DMS114 treated with DMSO at 0.1 percent for 48 hours (cell line): ENCODE data around the gene CYP2W1.
"Not testable (repeated sequence)": the region's sequence is repeated elsewhere in the genome, so short reads cannot be mapped to it uniquely, and the experiment has no call there.

Source experiments
- DNase-seq: peaks from one replicate; lab custom pipeline; 2025; ENCODE audit not compliant: unreplicated experiment; lab: John Stamatoyannopoulos, UW

Gene CYP2W1

DNA sequence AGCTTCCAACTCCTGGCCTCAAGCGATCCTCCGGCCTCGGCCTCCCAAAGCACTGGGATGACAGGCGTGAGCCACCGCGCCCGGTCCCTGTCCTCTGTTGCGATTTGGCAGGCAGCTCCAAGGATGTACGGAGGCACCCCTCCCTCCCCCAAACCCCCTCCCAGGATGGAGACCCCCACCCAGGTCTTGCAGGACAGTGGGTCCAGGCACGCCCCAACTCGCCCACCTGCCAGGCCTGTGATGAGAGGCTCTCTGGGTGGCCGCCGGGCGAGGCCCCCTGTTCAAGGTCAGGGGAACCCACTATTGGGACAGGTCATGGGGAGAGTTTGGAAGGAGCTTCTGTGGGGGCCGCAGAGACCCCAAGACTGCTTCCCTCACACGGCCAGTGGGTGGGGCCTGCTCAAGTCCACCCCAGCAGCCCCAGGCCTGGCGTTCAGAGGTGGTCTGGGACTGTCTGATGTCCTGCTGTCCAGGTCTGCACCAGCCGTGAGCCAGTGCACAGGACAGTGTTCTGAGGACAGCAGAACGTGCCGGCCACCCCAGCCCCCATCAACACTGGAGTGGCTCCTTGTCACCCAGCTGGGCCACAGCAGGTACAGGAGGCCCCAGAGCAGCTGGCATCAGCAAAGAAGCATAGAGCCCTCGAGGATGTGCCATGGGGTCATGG, 31.0 kb upstream of the CYP2W1 start:
- DNase-seq: no peak

- DNase-seq: no peak
Observed at GRCh38 chr7:952548-953441, 30.2 kb upstream of the CYP2W1 start.

- DNase-seq: no peak
Observed at GRCh38 chr7:953547-954327, 29.2 kb upstream of the CYP2W1 start.

- DNase-seq: no peak
Observed at GRCh38 chr7:954330-955238, 28.4 kb upstream of the CYP2W1 start, which contains the start of gene ADAP1. ADAP1 (minus strand) TSS chr7:954680; CDS start chr7:954477, 203 bp downstream.

DNA sequence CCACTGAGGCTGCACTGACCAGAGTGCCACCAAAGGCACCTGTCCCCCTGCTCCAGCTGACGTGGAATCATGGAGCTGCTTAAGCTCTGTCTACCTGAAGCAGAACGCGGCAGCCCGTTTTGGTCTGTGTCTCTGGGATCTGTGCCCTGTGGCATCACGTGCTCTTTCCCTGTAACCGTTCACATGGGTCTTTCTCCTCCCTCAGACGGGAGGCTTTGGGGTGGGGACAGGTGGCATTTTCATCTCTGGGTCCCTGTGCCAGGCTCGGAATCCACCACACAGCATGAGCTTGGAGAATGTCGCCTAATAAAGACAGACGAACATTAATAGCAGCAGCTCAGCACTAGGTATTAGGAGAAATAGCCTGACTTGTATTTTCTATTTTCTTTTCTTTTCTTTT, 26.9 kb upstream of the CYP2W1 start:
- DNase-seq: no peak

DNA sequence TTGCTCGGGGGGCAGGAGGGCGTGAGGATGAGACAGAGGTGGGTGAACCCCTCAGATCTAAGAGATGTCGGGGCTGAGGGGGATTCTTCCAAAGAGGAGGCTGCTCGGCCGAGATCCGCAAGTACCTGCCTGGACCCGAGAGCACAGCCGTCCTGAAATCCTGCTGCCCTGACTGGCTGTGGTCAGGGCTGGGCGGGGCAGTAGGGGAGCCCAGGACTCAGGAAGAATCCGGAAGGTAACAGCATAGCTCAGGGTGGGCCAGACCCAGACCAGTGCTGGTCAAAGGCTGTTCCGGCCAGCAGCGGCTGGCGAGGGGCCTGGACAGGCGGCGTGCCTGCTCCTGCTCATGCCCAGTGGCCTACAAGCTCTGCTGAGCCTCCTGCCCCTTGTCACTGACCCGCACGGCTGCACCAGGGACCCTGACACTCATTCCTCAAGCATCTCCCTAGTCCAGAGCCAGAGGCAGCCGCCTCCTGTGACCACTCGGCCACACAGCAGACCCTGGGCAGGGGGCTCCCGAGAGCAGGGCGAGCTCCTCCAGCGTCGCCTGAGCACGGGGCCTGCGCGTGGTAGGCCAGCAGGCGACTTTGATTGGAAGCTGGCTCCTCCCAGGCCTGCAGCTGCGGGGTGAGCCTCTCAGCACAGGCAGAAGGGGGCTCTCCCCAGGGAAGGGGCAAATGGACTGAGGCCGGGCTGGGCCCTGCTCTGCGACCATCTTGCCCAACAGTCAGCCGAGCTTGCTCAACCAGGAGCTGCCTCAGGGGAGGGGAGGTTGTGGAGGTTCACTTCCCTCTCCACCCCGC, 25.4 kb upstream of the CYP2W1 start:
- DNase-seq: no peak

DNA sequence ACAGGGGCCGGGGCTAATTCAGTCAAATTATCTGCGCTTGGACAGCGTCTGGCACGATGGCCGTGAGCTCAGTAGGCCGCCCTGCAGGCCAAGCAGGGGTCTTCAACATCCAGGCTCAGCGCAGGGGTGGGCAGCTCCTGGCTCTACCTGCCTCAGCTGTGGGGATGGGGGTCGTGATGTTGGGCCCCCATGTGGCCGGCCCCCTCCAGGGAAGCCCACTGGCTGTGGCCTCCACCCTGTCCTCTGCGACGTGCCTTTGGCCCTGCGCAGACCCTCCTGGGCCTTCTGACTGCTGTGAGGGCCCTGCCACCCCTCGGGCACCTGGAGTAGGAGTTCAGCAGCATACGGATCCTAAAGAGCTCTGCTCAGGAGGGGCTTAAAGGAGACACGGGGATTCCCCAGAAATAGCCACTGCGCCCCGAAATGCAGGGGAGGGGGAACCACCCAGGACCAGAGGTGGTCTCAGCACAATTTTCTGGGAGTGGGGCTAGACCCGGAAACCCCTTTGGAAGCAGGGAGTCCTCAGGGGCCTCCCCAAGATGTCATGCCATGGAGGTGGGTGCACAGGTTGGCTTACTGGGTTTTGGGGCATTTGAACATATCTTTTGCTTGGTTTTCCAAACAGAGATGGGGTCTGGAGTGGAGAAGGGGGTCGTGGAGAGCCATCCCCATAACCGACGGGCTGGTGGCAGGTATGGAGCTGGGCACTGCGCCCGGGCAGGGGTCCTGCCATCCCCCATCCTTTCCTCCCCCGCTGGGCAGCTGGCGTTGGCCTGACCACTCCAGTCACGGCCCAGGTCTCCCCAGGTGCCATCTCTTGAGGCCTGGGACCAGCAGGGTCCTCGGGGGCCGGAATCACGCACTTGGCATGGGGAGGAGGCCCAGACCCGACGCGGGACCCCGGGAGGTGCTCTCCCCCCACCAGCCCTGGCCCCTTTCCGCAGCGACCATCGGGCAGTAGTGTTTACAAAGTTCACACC, 24.5 kb upstream of the CYP2W1 start:
- DNase-seq: no peak

DNA sequence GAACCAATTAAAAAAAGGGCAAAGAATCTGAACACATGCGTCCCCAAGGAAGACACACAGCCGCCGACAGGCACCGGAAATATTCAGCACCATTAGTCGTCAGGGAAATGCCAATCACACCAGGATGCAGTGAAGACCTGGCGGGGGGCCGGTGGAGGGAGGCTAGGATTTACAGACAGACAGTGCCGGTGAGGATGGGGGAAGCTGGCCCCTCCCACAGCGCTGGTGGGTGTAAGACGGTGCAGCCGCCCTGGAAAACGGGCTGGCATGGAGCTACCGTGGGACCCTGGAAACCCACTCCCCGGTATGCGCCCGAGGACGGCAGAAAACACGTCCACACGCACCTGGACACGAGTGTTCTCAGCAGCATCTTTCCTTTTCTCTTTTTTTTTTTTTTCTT, 23.7 kb upstream of the CYP2W1 start:
- no peak for DNase-seq

- DNase-seq: not testable (repeated sequence)
Observed at GRCh38 chr7:959740-960139, 23.2 kb upstream of the CYP2W1 start.

DNA sequence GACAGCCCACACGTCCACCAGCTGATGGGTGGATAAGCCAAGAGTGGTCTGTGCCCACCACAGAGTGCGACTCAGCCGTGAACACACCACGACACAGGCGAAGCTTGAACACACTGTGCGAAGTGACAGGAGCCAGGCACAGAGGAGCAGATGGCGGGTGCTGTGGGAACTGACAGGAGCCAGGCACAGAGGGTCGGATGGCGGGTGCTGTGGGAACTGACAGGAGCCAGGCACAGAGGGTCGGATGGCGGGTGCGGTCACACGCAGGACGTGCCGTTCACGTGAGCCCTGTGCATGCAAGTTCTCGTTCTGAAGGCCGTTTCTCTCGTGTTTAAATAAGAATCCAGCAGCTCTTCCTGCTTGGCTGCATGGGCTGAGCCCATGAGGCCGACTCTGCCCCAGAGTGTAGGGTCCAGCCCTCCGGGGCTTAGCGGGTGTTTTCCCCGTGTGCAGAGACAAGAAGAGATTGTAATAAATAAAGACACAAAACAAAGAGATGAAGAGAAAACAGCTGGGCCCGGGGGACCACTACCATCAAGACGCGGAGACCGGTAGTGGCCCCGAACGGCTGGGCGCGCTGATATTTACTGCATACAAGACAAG, 22.6 kb upstream of the CYP2W1 start:
- no peak for DNase-seq

DNA sequence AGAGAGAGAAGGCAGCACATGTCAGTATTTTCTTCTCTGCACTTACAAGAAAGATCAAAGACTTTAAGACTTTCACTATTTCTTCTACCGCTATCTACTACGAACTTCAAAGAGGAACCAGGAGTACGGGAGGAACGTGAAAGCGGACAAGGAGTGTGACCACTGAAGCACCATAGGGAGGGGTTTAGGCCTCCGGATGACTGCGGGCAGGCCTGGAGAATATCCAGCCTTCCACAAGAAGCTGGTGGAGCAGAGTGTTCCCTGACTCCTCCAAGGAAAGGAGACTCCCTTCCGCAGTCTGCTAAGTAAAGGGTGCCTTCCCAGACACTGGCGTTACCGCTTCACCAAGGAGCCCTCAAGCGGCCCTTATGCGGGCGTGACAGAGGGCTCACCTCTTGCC, 22.0 kb upstream of the CYP2W1 start:
- DNase-seq: not testable (repeated sequence)

DNA sequence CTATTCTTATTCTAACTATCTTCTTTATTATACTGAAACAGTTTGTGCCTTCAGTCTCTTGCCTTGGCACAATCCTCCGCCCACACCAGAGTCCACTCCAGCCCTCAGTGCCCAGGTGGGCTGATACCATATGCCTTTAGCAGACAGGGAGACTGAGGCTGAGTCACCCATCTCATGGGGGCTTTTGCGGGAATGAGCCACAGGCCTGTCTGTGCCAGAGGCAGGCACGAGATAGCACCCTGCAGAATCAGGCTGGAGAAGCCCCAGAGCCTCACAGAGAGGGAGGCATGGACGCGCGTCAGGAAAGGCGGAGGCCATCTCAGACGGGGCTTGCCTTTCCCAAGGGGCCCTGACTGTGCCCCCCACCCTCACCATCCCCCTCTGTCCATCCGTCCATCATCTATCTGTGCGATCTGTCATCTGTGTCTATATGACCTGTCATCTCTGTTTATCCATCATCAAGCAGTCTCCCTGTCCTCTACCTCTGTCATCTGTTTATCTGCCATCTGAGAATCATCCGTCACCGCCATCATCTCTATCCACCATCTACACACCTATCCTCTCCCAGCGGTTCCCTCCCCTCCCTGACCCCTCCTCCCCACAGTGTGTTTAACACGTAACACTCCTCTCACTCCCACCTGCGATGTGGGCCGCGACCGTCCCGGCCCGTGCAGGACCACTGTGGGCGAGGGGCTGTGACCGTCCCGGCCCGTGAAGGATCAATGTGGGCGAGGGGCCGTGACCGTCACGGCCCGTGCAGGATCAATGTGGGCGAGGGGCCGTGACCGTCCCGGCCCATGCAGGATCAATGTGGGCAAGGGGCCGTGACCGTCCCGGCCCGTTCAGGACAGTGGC, 21.2 kb upstream of the CYP2W1 start:
- no peak for DNase-seq

DNA sequence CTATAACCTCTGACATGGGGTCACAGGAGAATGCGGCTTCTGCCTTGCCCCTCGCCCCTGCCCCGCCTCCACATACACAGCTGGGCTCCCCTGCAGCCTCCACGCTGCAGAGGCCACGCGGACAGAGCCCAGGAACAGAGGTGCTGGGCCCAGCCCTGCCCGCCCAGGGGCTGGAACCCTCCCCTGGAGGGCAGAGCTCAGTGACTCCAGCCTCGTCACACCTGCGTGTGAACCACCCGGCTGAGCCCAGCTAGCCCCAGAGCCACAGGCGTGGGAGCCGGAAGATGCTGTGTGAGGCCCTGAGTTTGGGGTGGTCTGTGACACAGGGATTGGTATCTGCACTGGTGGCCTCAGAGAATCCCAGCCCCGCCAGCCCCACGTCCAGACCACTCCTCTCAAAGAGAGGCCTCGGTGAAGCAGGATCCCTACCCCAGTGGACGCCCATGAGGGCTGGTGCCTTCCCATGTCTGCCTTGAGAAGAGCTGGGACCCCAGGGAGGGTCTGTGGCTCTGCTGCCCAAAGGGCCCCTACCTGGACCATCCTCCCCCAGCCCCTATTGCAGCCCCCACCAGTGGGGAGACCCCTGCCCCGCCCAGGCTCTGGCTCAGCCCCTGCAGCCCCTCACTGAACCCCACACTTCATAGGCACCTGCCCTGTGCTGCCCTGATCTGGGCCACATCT, 20.4 kb upstream of the CYP2W1 start:
- DNase-seq: no peak

DNA sequence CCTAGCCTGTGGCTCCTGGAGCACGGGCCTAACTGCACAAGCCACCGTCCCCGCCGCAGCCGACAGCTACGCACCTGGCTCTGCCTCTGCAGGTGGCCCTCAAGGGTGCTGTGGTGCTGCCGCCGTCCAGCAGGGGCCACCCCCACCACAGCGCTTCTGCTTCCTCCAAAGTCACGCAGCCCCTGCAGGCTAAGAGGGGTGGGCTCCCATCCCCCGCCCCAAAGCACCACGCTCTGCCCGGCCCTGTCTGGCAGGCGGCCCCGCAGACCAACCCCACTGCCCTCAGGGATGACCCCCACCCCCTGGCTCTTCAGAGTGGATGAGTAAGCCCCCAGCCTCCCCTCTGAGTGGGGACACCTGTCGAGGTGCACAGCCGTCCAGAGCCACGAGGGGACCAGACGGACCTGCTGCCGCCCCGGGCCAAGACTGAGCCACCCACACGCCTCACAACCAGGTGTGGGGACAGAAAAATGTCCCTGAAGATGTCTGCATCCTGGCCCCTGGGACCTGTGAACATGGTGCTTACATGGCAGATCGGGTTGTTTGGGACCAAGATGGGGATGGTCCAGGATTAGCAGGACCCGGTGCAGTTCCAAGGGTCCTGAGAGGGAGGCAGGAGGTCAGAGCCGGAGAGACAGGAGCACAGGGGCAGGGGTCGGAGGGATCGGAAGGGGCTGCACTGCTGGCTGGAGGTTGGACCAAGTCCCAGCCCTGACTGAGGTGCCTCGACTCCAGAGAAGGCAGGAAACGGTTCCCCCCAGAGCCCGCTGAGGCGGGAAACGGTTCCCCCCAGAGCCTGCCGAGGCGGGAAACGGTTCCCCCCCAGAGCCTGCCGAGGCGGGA, 19.5 kb upstream of the CYP2W1 start:
- no peak for DNase-seq

DNA sequence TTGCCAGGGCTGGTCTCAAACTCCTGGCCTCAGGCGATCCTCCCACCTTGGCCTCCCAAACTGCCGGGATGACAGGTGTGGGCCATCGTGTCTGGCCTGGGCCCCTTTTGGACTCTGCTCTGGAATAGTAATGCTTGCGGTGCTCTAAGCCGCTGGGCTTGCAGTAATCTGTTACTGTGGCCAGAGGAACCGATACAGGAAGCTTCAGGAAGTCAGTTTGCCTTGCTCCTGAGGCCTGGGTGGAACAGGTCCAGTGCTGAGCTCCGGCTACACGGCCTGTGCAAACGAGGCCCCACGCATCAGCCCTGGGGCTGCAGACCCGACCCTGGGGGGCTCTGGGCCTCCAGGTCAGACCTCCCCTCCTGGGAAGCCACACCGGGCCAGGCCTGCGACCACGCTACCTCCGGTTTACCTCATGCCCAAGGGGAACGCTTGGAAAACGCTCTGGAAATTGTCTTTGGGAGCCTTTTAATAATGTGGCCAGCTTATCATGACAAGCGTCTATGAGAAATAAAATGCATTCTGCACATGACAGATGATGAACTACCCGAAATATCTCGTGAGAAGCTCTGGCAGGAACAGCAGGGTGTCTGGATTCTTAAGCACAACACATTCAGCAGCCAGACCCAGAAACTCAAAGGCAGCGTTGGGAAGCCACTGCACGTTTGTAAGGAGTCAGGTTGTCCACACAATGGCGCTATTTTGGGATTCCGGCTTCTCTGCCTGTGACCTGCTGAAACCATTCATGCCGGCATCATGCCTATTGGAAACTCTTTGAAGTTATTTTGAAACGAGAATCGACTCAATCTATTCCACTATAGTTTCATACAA, 18.4 kb upstream of the CYP2W1 start:
- no peak for DNase-seq
